Esophagus squamous epithelium (tissue), 4 donors: ENCODE data around the gene PKHD1.

Experiments
- POLR2A ChIP-seq, 4 donors: fragments of 450-650 bp; IDR thresholded peaks; one replicate each; pipeline ENCODE4 v1.6.1; 2017; ENCODE audit warnings: antibody characterized with exemption in 4 of 4, mild to moderate bottlenecking in 4 of 4, moderate library complexity in 3 of 4
- TF ChIP-seq, protein P1 (sequence below), 6 experiments: fragments of 450-650 bp in 4 of 6; fragments of 200-600 bp in 2 of 6; sonication (generic) in 2 of 6; IDR thresholded peaks; one replicate each; pipeline ENCODE4 v1.5.1; 2016 to 2019; ENCODE audit warnings: antibody characterized with exemption in 6 of 6, mild to moderate bottlenecking in 4 of 6, moderate library complexity in 4 of 6

DNA sequence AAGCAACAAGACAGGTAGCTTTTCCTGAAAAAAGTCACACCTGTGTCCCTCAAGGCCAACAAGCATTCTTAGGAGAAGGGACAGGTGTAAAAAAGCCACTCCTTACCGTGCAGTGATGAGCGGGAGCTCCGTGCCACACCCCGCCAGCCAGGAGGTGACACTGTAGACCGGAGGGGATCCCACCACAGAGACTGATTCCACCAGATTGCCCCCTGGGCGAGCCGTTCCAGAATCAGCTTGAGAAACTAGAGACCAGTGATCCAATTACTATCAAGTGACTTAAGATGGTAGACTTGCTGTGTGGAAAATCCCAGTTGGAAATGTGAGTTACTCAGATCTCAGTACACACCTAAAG, 37.4 kb downstream of the PKHD1 start:
- TF ChIP-seq, protein P1, sequence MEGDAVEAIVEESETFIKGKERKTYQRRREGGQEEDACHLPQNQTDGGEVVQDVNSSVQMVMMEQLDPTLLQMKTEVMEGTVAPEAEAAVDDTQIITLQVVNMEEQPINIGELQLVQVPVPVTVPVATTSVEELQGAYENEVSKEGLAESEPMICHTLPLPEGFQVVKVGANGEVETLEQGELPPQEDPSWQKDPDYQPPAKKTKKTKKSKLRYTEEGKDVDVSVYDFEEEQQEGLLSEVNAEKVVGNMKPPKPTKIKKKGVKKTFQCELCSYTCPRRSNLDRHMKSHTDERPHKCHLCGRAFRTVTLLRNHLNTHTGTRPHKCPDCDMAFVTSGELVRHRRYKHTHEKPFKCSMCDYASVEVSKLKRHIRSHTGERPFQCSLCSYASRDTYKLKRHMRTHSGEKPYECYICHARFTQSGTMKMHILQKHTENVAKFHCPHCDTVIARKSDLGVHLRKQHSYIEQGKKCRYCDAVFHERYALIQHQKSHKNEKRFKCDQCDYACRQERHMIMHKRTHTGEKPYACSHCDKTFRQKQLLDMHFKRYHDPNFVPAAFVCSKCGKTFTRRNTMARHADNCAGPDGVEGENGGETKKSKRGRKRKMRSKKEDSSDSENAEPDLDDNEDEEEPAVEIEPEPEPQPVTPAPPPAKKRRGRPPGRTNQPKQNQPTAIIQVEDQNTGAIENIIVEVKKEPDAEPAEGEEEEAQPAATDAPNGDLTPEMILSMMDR (IDR thresholded peaks at IDR 0.05) = no peak
- TF ChIP-seq POLR2A (IDR thresholded peaks at IDR 0.05) = no peak
